ENCODE measurements around the gene AHCY. TPM values are rescaled to one million over a fixed set of nuclear protein-coding genes. Genes with fewer than 3 reads are reported as not detected.

AHCY gene
- total RNA-seq, 1 experiment from 2014 or later, result 350 TPM

DNA sequence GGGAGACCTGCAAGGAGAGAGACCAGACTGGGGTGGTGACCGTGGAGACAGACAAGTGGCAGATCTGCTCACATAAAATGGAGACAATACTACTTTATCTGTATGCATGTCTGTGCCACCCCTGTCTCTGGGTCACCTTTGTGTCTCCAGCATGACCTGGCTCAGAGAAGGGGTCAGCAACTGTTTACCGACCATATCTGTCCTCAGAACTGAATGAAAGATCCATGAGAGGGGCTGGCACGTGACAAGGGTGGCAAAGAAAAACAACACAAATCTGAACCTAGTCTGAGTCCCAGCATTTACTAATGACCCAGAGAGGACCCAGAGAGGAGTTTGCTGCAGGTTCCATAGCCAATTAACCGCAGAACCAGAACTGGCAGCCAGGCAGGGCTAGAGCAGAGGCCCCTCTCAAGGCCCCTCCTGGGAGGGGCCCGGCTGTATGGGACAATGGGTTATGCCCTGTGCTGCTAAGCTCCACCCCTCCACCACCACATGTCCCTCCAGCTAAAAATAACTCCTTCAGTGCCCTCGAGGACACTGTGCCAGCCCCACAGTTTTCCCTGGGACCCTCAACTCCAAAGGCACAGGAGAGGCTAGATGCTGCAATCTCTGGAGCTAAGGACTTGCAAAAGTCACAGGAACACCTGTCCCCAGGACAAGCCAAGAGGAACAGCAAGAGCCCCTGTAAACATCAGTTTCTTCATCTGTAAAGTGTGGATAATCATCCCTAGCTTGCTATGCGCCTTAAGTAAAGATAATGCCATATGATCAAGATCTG lies 2.2 kb downstream of the AHCY start (continued):
- TF ChIP-seq POLR2AphosphoS5 (IDR thresholded peaks at IDR 0.05; ENCODE audit: low read depth, low read length), result no peak

DNA sequence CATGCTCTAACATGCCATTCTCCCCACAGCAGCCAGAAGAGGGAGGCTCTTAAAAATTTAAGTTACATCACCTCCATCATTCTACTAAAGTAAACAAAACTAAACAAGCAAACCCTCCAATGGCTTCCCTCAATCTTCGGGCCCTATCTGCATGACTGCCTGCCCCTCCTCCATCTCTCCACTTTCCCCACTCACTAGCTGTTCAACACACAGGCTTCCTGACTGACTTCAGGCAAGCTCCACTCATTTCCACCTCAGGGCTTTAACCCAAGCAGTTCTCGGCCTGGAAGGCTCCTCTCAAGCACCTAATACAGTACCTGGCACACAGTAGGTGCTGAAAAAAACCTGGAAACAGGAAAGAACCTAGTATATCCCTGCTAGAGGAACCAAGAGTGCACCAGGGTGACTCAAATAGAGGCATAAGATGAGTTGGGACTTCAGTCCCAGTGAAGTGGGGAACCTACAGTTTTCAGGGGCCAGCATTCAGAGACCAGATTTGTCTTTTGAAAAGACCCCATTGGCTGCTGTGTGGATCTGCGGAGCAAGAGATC lies 2.8 kb downstream of the AHCY start:
- no TSS peak for BruUV-seq (replicated peaks)
- H3K9ac ChIP-seq (ENCODE audit: low read length), result no peak overlapping the region
- no peak for TF ChIP-seq EGR1 (IDR thresholded peaks at IDR 0.05; ENCODE audit: low read depth)
- no peak for TF ChIP-seq YY1 (IDR thresholded peaks at IDR 0.05; ENCODE audit: extremely low read depth, insufficient replicate concordance, low read depth, low read length)
- TF ChIP-seq ZNF274 (IDR thresholded peaks at IDR 0.05; ENCODE audit: low read depth, low read length), result no peak
- TF ChIP-seq EZH2 (IDR thresholded peaks at IDR 0.05), result no peak
- ChIA-PET CTCF (interaction anchor here (1.0 to 1.3 kb wide), 2 partner anchors 222 to 223 kb away, joined by 4 to 5 read pairs; no protein-coding TSS in a partner anchor), POLR2A (no interaction called here), RAD21 (ENCODE audit: low non-redundant PET in 1 of 2, low total read pairs in 2 of 2, uncharacterized antibody in 2 of 2, unreplicated experiment in 2 of 2) (no interaction called here)
- H3K27ac ChIP-seq (ENCODE audit: low read depth, low read length), result peak overlapping the region; percentile 28; the same call in 1 of the 2 replicates
- ATAC-seq (no peak), DNase-seq (ENCODE audit: low read depth, low spot score) (no peak)
- intact Hi-C loops (cut with micrococcal nuclease), result no loop called here
- H3K4me2 ChIP-seq (ENCODE audit: low read length), result 0 out of 2 replicates have a peak overlapping the region, but pooled peaks have one; percentile 73
- peaks cover 12% of the 10 kb centered on the region; the same call in 1 of the 2 replicates for H4K20me1 ChIP-seq (ENCODE audit: insufficient read depth)
- peaks cover 1 to 31% of the 10 kb centered on the region in 2 experiments; a peak in 2 of 4 replicates for H3K36me3 ChIP-seq (ENCODE audit: control insufficient read depth in 1 of 2, insufficient read depth in 2 of 2, low read length in 2 of 2)
- H3K4me1 ChIP-seq (ENCODE audit: control insufficient read depth in 1 of 2, insufficient read depth in 2 of 2, low read length in 2 of 2), result peaks cover 13 to 40% of the 10 kb centered on the region in 2 experiments
- H3K4me3 ChIP-seq (replicated peaks in 1 of 2; ENCODE audit: low read depth in 1 of 2, low read length in 2 of 2), result no peak overlapping the region
- H3K9me3 ChIP-seq (ENCODE audit: control insufficient read depth in 1 of 2, insufficient read depth in 1 of 2, low read depth in 1 of 2, low read length in 2 of 2), result no peaks in the 10 kb centered on the region
- H3K79me2 ChIP-seq (ENCODE audit: insufficient read depth, low read length), result peaks cover 73% of the 10 kb centered on the region
- H3K9me2 ChIP-seq (ENCODE audit: insufficient read depth), result no peaks in the 10 kb centered on the region
- no peak overlapping the region for H2AFZ ChIP-seq (ENCODE audit: low read depth, low read length, poor library complexity, severe bottlenecking)
- no peaks in the 10 kb centered on the region for H3K27me3 ChIP-seq (ENCODE audit: insufficient read depth, low read length)

Measured in HCT116 (cell line).